Osteocyte (in vitro differentiated cells): ENCODE measurements around the gene MYZAP. TPM values are rescaled to one million over a fixed set of nuclear protein-coding genes. Genes with fewer than 3 reads are reported as not detected.

Experiments
- DNase-seq: peaks from one replicate; pipeline ENCODE4 v3.0.0; 2021; ENCODE audit warnings: mixed read lengths; ENCODE audit not compliant: unreplicated experiment; ENCODE audit errors: extremely low spot score
- H3K27ac Mint-ChIP-seq: one replicate; pipeline ENCODE4 v1.8.0; 2021; ENCODE audit warnings: mild to moderate bottlenecking, mixed read lengths; ENCODE audit not compliant: unreplicated experiment
- H3K27me3 Mint-ChIP-seq: one replicate; pipeline ENCODE4 v1.8.0; 2021; ENCODE audit warnings: mixed read lengths; ENCODE audit not compliant: unreplicated experiment
- H3K36me3 Mint-ChIP-seq: one replicate; pipeline ENCODE4 v1.8.0; 2021; ENCODE audit warnings: mixed read lengths; ENCODE audit not compliant: unreplicated experiment
- H3K4me1 Mint-ChIP-seq: one replicate; pipeline ENCODE4 v1.8.0; 2021; ENCODE audit warnings: mixed read lengths; ENCODE audit not compliant: unreplicated experiment
- H3K4me3 Mint-ChIP-seq: one replicate; pipeline ENCODE4 v1.8.0; 2021; ENCODE audit warnings: mild to moderate bottlenecking, moderate library complexity, mixed read lengths; ENCODE audit not compliant: unreplicated experiment
- H3K9me3 Mint-ChIP-seq: one replicate; pipeline ENCODE4 v1.8.0; 2021; ENCODE audit warnings: mixed read lengths; ENCODE audit not compliant: unreplicated experiment
- CTCF ChIP-seq: fragments of 200-600 bp; sonication (generic); IDR thresholded peaks from 2 replicates; pipeline ENCODE4 v1.5.0; 2021; ENCODE audit warnings: antibody characterized with exemption, mild to moderate bottlenecking, moderate library complexity
- total RNA-seq: library from RNA; stranded (reverse); gene quantifications from 2 replicates; pipeline ENCODE4 v1.2.1, GENCODE V29; 2021

MYZAP gene
- total RNA-seq, 1 donor from 2014 or later, result 1.4 TPM

GRCh38 chr15:57605491-57605890, 13.8 kb downstream of the MYZAP start:
- H3K27ac Mint-ChIP-seq, result no peak overlapping the region
- H3K36me3 Mint-ChIP-seq, result no peaks in the 10 kb centered on the region
- H3K27me3 Mint-ChIP-seq, result peaks cover 32% of the 10 kb centered on the region
- H3K9me3 Mint-ChIP-seq, result no peaks in the 10 kb centered on the region
- no peak overlapping the region for H3K4me3 Mint-ChIP-seq
- H3K4me1 Mint-ChIP-seq, result peaks cover 4% of the 10 kb centered on the region
- TF ChIP-seq CTCF, result no peak
- no peak for DNase-seq

- Mint-ChIP-seq H3K4me3 (no peak overlapping the region), H3K36me3 (no peaks in the 10 kb centered on the region), H3K9me3 (no peaks in the 10 kb centered on the region), H3K27ac (no peak overlapping the region), H3K27me3 (peaks cover 32% of the 10 kb centered on the region), H3K4me1 (peaks cover 4% of the 10 kb centered on the region)
- DNase-seq, result no peak
- no peak for TF ChIP-seq CTCF
Observed at GRCh38 chr15:57606048-57606447, 14.3 kb downstream of the MYZAP start.

- Mint-ChIP-seq H3K36me3 (no peaks in the 10 kb centered on the region), H3K27ac (no peak overlapping the region), H3K27me3 (peaks cover 25% of the 10 kb centered on the region), H3K9me3 (no peaks in the 10 kb centered on the region), H3K4me3 (no peak overlapping the region), H3K4me1 (peaks cover 7% of the 10 kb centered on the region)
- no peak for DNase-seq
- no peak for TF ChIP-seq CTCF
Observed at GRCh38 chr15:57606816-57607215, 15.1 kb downstream of the MYZAP start.

- H3K4me3 Mint-ChIP-seq, result no peak overlapping the region
- DNase-seq, result no peak
Observed at GRCh38 chr15:57607570-57608000, 15.9 kb downstream of the MYZAP start.

More at GRCh38 chr15:57607570-57608000, 15.9 kb downstream of the MYZAP start:
- no peaks in the 10 kb centered on the region for H3K36me3 Mint-ChIP-seq
- H3K27me3 Mint-ChIP-seq, result peaks cover 25% of the 10 kb centered on the region
- H3K27ac Mint-ChIP-seq, result no peak overlapping the region
- TF ChIP-seq CTCF, result no peak
- H3K4me1 Mint-ChIP-seq, result peaks cover 7% of the 10 kb centered on the region
- no peaks in the 10 kb centered on the region for H3K9me3 Mint-ChIP-seq
